Keratinocyte (primary cell): ENCODE results near the gene IFI27. TPM values are rescaled to one million over a fixed set of nuclear protein-coding genes. Genes with fewer than 3 reads are reported as not detected.

Source experiments
- DNase-seq: peaks from one replicate; pipeline ENCODE4 v3.0.0-alpha.2; 2011; ENCODE audit warnings: low read depth, missing footprints, low spot score
- FAIRE-seq: peaks from 2 replicates; lab custom pipeline; 2011; peaks lifted over from hg19 to GRCh38; lab: Jason Lieb, UNC
- H2AFZ ChIP-seq: 2 replicates; pipeline ENCODE4 v1.6.0; 2012; ENCODE audit warnings: low read length, control low read depth, inconsistent platforms; ENCODE audit not compliant: control insufficient read depth
- H3K27ac ChIP-seq: 2 replicates; pipeline ENCODE4 v1.5.1; 2011; ENCODE audit warnings: low read length; ENCODE audit not compliant: control insufficient read depth, insufficient read depth
- H3K27me3 ChIP-seq: 3 replicates; pipeline ENCODE4 v1.6.0; 2011; ENCODE audit warnings: low read length; ENCODE audit not compliant: control insufficient read depth, insufficient read depth; ENCODE audit errors: extremely low read depth
- H3K36me3 ChIP-seq, 2 experiments: 2 replicates in 1 of 2; 3 replicates in 1 of 2; pipeline ENCODE4 v1.5.1; 2011; ENCODE audit warnings: low read length in 2 of 2, mild to moderate bottlenecking in 1 of 2; ENCODE audit not compliant: control insufficient read depth in 2 of 2, insufficient read depth in 2 of 2; ENCODE audit errors: extremely low read depth in 1 of 2
- H3K4me1 ChIP-seq: 3 replicates; pipeline ENCODE4 v1.5.1; 2011; ENCODE audit warnings: low read length; ENCODE audit not compliant: control insufficient read depth, insufficient read depth; ENCODE audit errors: extremely low read depth
- H3K4me2 ChIP-seq: 3 replicates; pipeline ENCODE4 v1.6.0; 2011; ENCODE audit warnings: low read depth, low read length; ENCODE audit not compliant: control insufficient read depth, insufficient read depth; ENCODE audit errors: extremely low read depth
- H3K4me3 ChIP-seq, 3 experiments: fragments of 200-600 bp in 1 of 3; sonication (generic) in 1 of 3; 2 replicates in 2 of 3; 3 replicates in 1 of 3; pipeline ENCODE4 v1.5.1; 2011 to 2016; ENCODE audit warnings: low read length in 3 of 3, mild to moderate bottlenecking in 3 of 3, control low read depth in 2 of 3, inconsistent platforms in 1 of 3, low read depth in 1 of 3, mixed read lengths in 1 of 3, mixed run types in 1 of 3, moderate library complexity in 1 of 3; ENCODE audit not compliant: control insufficient read depth in 2 of 3, insufficient read depth in 2 of 3; ENCODE audit errors: extremely low read depth in 1 of 3
- H3K79me2 ChIP-seq: 2 replicates; pipeline ENCODE4 v1.6.0; 2012; ENCODE audit warnings: low read length; ENCODE audit not compliant: control insufficient read depth, insufficient read depth
- H3K9ac ChIP-seq: 3 replicates; pipeline ENCODE4 v1.6.0; 2011; ENCODE audit warnings: low read length; ENCODE audit not compliant: control insufficient read depth, insufficient read depth; ENCODE audit errors: extremely low read depth
- H3K9me1 ChIP-seq: 3 replicates; pipeline ENCODE4 v1.6.0; 2011; ENCODE audit warnings: low read length; ENCODE audit not compliant: control insufficient read depth, insufficient read depth; ENCODE audit errors: extremely low read depth
- H3K9me3 ChIP-seq: 2 replicates; pipeline ENCODE4 v1.5.1; 2012; ENCODE audit warnings: low read depth, low read length; ENCODE audit not compliant: control insufficient read depth
- H4K20me1 ChIP-seq: 3 replicates; pipeline ENCODE4 v1.6.0; 2011; ENCODE audit warnings: low read length; ENCODE audit not compliant: control insufficient read depth, insufficient read depth; ENCODE audit errors: extremely low read depth
- CTCF ChIP-seq, 3 experiments: IDR thresholded peaks in 1 of 3; conservative IDR thresholded peaks in 1 of 3; optimal IDR thresholded peaks in 1 of 3; 2 replicates in 2 of 3; 3 replicates in 1 of 3; pipeline versions ENCODE3 to v1.5.1; 2011; ENCODE audit warnings: low read length in 3 of 3, mild to moderate bottlenecking in 3 of 3, moderate library complexity in 2 of 3, control low read depth in 1 of 3, inconsistent platforms in 1 of 3; ENCODE audit not compliant: insufficient read depth in 2 of 3; ENCODE audit errors: extremely low read depth in 1 of 3
- EZH2 ChIP-seq: IDR thresholded peaks from one replicate; pipeline ENCODE4 v1.6.1; 2012; ENCODE audit warnings: inconsistent platforms, mild to moderate bottlenecking, low read length, moderate library complexity
- dilution Hi-C: fragments of 300-500 bp; cut with MboI; formaldehyde crosslinking; loops from one replicate; pipeline ENCODE4 v1.7.0; 2020; ENCODE audit warnings: low sequenced_read_pairs; ENCODE audit not compliant: extremely low pct_ligation_motif_present
- polyA plus RNA-seq, 5 experiments: library from polyadenylated mRNA; depleted of rRNA in 3 of 5; stranded (reverse) in 3 of 5; stranded (forward) in 1 of 5; unstranded in 1 of 5; fragments of >200 nt; gene quantifications; 1 replicate in 1 of 5; 2 replicates in 3 of 5; 3 replicates in 1 of 5; pipeline versions ENCODE4 v1.2.1 to v1.2.3, GENCODE V29; 2011 to 2012; ENCODE audit warnings: missing spikeins in 2 of 5, low read depth in 1 of 5, low replicate concordance in 1 of 5

Gene IFI27
- polyA plus RNA-seq, 1 donor (not counting 4 experiments of a cell fraction or from before 2014, with no cell fraction given) = 1,132 TPM

GRCh38 chr14:94077823-94078222 is 32.7 kb upstream of the IFI27 start:
- Histone ChIP-seq H3K9me3 (peaks cover 2% of the 10 kb centered on the region), H3K4me2 (peak overlapping the region; percentile 41), H3K79me2 (peaks cover 83% of the 10 kb centered on the region), H3K4me1 (peaks cover 30% of the 10 kb centered on the region), H4K20me1 (peaks cover 5% of the 10 kb centered on the region), H2AFZ (no peak overlapping the region), H3K27ac (no peak overlapping the region), H3K4me3 (peak overlapping the region in 1 of 3 experiments; percentile 4), H3K27me3 (no peaks in the 10 kb centered on the region), H3K9ac (no peak overlapping the region), H3K36me3 (peaks cover 8 to 16% of the 10 kb centered on the region in 2 experiments), H3K9me1 (no peaks in the 10 kb centered on the region)
- TF ChIP-seq EZH2 = no peak
- no peak for TF ChIP-seq CTCF (optimal IDR thresholded peaks at IDR 0.05 in 1 of 3, IDR thresholded peaks at IDR 0.05 in 1 of 3, conservative IDR thresholded peaks at IDR 0.05 in 1 of 3; ENCODE audit: extremely low read depth in 1 of 3, insufficient read depth in 2 of 3, low read length in 3 of 3)
- dilution Hi-C loops = no loop called here
- FAIRE-seq (no peak), DNase-seq (no peak)

GRCh38 chr14:94079891-94080620 is 30.5 kb upstream of the IFI27 start:
- peaks cover 8 to 16% of the 10 kb centered on the region in 2 experiments for H3K36me3 ChIP-seq
- H3K9ac ChIP-seq = peak overlapping the region; percentile 95
- no peaks in the 10 kb centered on the region for H3K27me3 ChIP-seq
- peak overlapping the region; percentile 87 for H3K4me2 ChIP-seq
- dilution Hi-C loops = no loop called here
- peaks cover 5% of the 10 kb centered on the region for H4K20me1 ChIP-seq
- TF ChIP-seq CTCF (optimal IDR thresholded peaks at IDR 0.05 in 1 of 3, IDR thresholded peaks at IDR 0.05 in 1 of 3, conservative IDR thresholded peaks at IDR 0.05 in 1 of 3; ENCODE audit: extremely low read depth in 1 of 3, insufficient read depth in 2 of 3, low read length in 3 of 3) = no peak
- TF ChIP-seq EZH2 = no peak
- DNase-seq (no peak), FAIRE-seq (no peak)
- H3K27ac ChIP-seq = peak overlapping the region; percentile 88
- H3K4me3 ChIP-seq = peak overlapping the region; percentile 78 to 100 (median 93)
- H3K9me1 ChIP-seq = no peaks in the 10 kb centered on the region
- H3K9me3 ChIP-seq = peaks cover 2% of the 10 kb centered on the region
- H3K79me2 ChIP-seq = peaks cover 61% of the 10 kb centered on the region
- H2AFZ ChIP-seq = no peak overlapping the region
- H3K4me1 ChIP-seq = peaks cover 30% of the 10 kb centered on the region
